ENCODE measurements around the gene SCNN1A. TPM values are rescaled to one million over a fixed set of nuclear protein-coding genes. Genes with fewer than 3 reads are reported as not detected.

Gene SCNN1A
- total RNA-seq, 1 donor from 2014 or later: 0.05 TPM

- Mint-ChIP-seq H3K4me1 (ENCODE audit: low read depth) (peaks cover 33% of the 10 kb centered on the region), H3K36me3 (ENCODE audit: low read depth) (no peaks in the 10 kb centered on the region), H3K4me3 (no peak overlapping the region), H3K27ac (no peak overlapping the region), H3K9me3 (no peaks in the 10 kb centered on the region), H3K27me3 (ENCODE audit: insufficient read depth) (peaks cover 15% of the 10 kb centered on the region)
- DNase-seq (ENCODE audit: low spot score): no peak
- intact Hi-C loops (cut with micrococcal nuclease): no loop called here
Observed at GRCh38 chr12:6360080-6360571, 15.2 kb downstream of the SCNN1A start.

- intact Hi-C loops (cut with micrococcal nuclease): no loop called here
- Mint-ChIP-seq H3K9me3 (no peaks in the 10 kb centered on the region), H3K27me3 (ENCODE audit: insufficient read depth) (peaks cover 15% of the 10 kb centered on the region), H3K36me3 (ENCODE audit: low read depth) (no peaks in the 10 kb centered on the region), H3K4me3 (no peak overlapping the region), H3K4me1 (ENCODE audit: low read depth) (peaks cover 27% of the 10 kb centered on the region), H3K27ac (no peak overlapping the region)
- DNase-seq (ENCODE audit: low spot score): no peak
Observed at GRCh38 chr12:6358881-6359280, 16.5 kb downstream of the SCNN1A start.

- Mint-ChIP-seq H3K27me3 (ENCODE audit: insufficient read depth) (peaks cover 15% of the 10 kb centered on the region), H3K9me3 (no peaks in the 10 kb centered on the region), H3K4me3 (no peak overlapping the region), H3K4me1 (ENCODE audit: low read depth) (peaks cover 21% of the 10 kb centered on the region), H3K27ac (no peak overlapping the region), H3K36me3 (ENCODE audit: low read depth) (no peaks in the 10 kb centered on the region)
- DNase-seq (ENCODE audit: low spot score): no peak
- intact Hi-C loops (cut with micrococcal nuclease): no loop called here
Observed at GRCh38 chr12:6356374-6356820, 19.0 kb downstream of the SCNN1A start.

GRCh38 chr12:6355491-6356373 is 19.6 kb downstream of the SCNN1A start:
- no peak for DNase-seq (ENCODE audit: low spot score)
- Mint-ChIP-seq H3K27me3 (ENCODE audit: insufficient read depth) (peaks cover 15% of the 10 kb centered on the region), H3K36me3 (ENCODE audit: low read depth) (no peaks in the 10 kb centered on the region), H3K4me3 (no peak overlapping the region), H3K9me3 (no peaks in the 10 kb centered on the region), H3K4me1 (ENCODE audit: low read depth) (peaks cover 16% of the 10 kb centered on the region), H3K27ac (no peak overlapping the region)
- intact Hi-C loops (cut with micrococcal nuclease): no loop called here

GRCh38 chr12:6354495-6355393 is 20.6 kb downstream of the SCNN1A start:
- no peak overlapping the region for H3K27ac Mint-ChIP-seq
- no peaks in the 10 kb centered on the region for H3K9me3 Mint-ChIP-seq
- no peak for DNase-seq (ENCODE audit: low spot score)
- H3K4me1 Mint-ChIP-seq (ENCODE audit: low read depth): peaks cover 10% of the 10 kb centered on the region
- H3K4me3 Mint-ChIP-seq: no peak overlapping the region
- intact Hi-C loops (cut with micrococcal nuclease): no loop called here
- no peaks in the 10 kb centered on the region for H3K36me3 Mint-ChIP-seq (ENCODE audit: low read depth)
- H3K27me3 Mint-ChIP-seq (ENCODE audit: insufficient read depth): peaks cover 11% of the 10 kb centered on the region

GRCh38 chr12:6352193-6353173 is 22.9 kb downstream of the SCNN1A start:
- H3K9me3 Mint-ChIP-seq: no peaks in the 10 kb centered on the region
- no peak for DNase-seq (ENCODE audit: low spot score)
- H3K36me3 Mint-ChIP-seq (ENCODE audit: low read depth): no peaks in the 10 kb centered on the region
- H3K4me3 Mint-ChIP-seq: no peak overlapping the region
- H3K27me3 Mint-ChIP-seq (ENCODE audit: insufficient read depth): peaks cover 11% of the 10 kb centered on the region
- no peak overlapping the region for H3K27ac Mint-ChIP-seq
- peaks cover 10% of the 10 kb centered on the region for H3K4me1 Mint-ChIP-seq (ENCODE audit: low read depth)
- intact Hi-C loops (cut with micrococcal nuclease): no loop called here

- peaks cover 5% of the 10 kb centered on the region for H3K27me3 Mint-ChIP-seq (ENCODE audit: insufficient read depth)
- H3K36me3 Mint-ChIP-seq (ENCODE audit: low read depth): peaks cover 3% of the 10 kb centered on the region
- H3K4me1 Mint-ChIP-seq (ENCODE audit: low read depth): peaks cover 18% of the 10 kb centered on the region
- no peak overlapping the region for H3K27ac Mint-ChIP-seq
- intact Hi-C loops (cut with micrococcal nuclease): no loop called here
- no peak for DNase-seq (ENCODE audit: low spot score)
- no peak overlapping the region for H3K4me3 Mint-ChIP-seq
- H3K9me3 Mint-ChIP-seq: peaks cover 4% of the 10 kb centered on the region
Observed at GRCh38 chr12:6351622-6352021, 23.7 kb downstream of the SCNN1A start.

- intact Hi-C loops (cut with micrococcal nuclease): no loop called here
- Mint-ChIP-seq H3K4me1 (ENCODE audit: low read depth) (peaks cover 42% of the 10 kb centered on the region), H3K9me3 (peaks cover 5% of the 10 kb centered on the region), H3K27me3 (ENCODE audit: insufficient read depth) (no peaks in the 10 kb centered on the region), H3K4me3 (no peak overlapping the region), H3K27ac (no peak overlapping the region), H3K36me3 (ENCODE audit: low read depth) (peaks cover 3% of the 10 kb centered on the region)
- DNase-seq (ENCODE audit: low spot score): no peak
Observed at GRCh38 chr12:6347367-6348338, 27.7 kb downstream of the SCNN1A start.

GRCh38 chr12:6346942-6347341 is 28.4 kb downstream of the SCNN1A start:
- intact Hi-C loops (cut with micrococcal nuclease): no loop called here
- no peaks in the 10 kb centered on the region for H3K27me3 Mint-ChIP-seq (ENCODE audit: insufficient read depth)
- peaks cover 44% of the 10 kb centered on the region for H3K4me1 Mint-ChIP-seq (ENCODE audit: low read depth)
- H3K4me3 Mint-ChIP-seq: no peak overlapping the region
- DNase-seq (ENCODE audit: low spot score): no peak
- H3K36me3 Mint-ChIP-seq (ENCODE audit: low read depth): peaks cover 3% of the 10 kb centered on the region
- peaks cover 5% of the 10 kb centered on the region for H3K9me3 Mint-ChIP-seq
- H3K27ac Mint-ChIP-seq: no peak overlapping the region

GRCh38 chr12:6346235-6346832 is 29.0 kb downstream of the SCNN1A start:
- Mint-ChIP-seq H3K27ac (no peak overlapping the region), H3K4me1 (ENCODE audit: low read depth) (peaks cover 46% of the 10 kb centered on the region)
- intact Hi-C loops (cut with micrococcal nuclease): no loop called here

More at GRCh38 chr12:6346235-6346832, 29.0 kb downstream of the SCNN1A start:
- DNase-seq (ENCODE audit: low spot score): no peak
- peaks cover 3% of the 10 kb centered on the region for H3K36me3 Mint-ChIP-seq (ENCODE audit: low read depth)
- H3K9me3 Mint-ChIP-seq: peaks cover 5% of the 10 kb centered on the region
- H3K27me3 Mint-ChIP-seq (ENCODE audit: insufficient read depth): no peaks in the 10 kb centered on the region
- no peak overlapping the region for H3K4me3 Mint-ChIP-seq

Data from activated T-helper 1 cell treated with anti-CD3 and anti-CD28 coated beads, Interleukin-12 subunit alpha, Interleukin-12 subunit beta, Interleukin-2, Interleukin-4 antibody, amounts not matched to agents 30 ng/mL and 10 ng/mL and 1 ng/mL, durations not matched to agents 14 hours and 24 hours and 36 hours (primary cell).